Measurements from ENCODE around the gene OR5H14. TPM values are rescaled to one million over a fixed set of nuclear protein-coding genes. Genes with fewer than 3 reads are reported as not detected.

Gene OR5H14
- polyA plus RNA-seq, 1 donor from 2014 or later, result not detected

DNA sequence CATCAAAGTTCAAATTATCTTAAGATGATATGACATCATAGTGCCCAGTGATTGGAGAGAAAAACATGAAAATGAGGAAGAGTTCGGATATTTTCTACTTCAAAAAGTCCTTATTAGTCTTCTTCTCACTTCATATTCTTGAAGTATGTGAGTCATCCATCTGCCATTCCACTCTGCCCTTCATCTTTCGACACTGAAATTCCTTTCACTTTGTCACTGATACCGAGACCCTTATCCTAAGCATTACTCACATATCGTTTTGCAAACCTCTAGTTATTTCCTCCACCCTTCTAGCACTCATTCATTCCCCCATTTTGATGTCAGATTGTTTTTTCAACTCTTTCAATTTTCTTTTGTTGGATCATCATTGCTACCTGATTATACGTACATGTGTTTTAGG, 4.0 kb downstream of the OR5H14 start:
- Histone ChIP-seq H3K9ac (ENCODE audit: low read length) (no peak overlapping the region), H3K27me3 (ENCODE audit: insufficient read depth, low read depth, low read length) (no peaks in the 10 kb centered on the region), H3K9me2 (ENCODE audit: insufficient read depth, low read length) (no peaks in the 10 kb centered on the region), H3K27ac (ENCODE audit: low read length) (no peak overlapping the region), H2AFZ (ENCODE audit: low read depth, low read length) (no peak overlapping the region), H3K36me3 (ENCODE audit: insufficient read depth, low read length) (no peaks in the 10 kb centered on the region), H3K9me3 (ENCODE audit: low read length) (no peaks in the 10 kb centered on the region), H3K4me3 (ENCODE audit: low read length) (no peak overlapping the region), H3F3A (ENCODE audit: insufficient read depth, low read length, poor library complexity, severe bottlenecking) (no peaks in the 10 kb centered on the region), H4K20me1 (ENCODE audit: insufficient read depth) (no peaks in the 10 kb centered on the region), H3K4me2 (ENCODE audit: low read length) (no peak overlapping the region), H3K79me2 (replicated peaks; ENCODE audit: insufficient read depth, low read length) (no peaks in the 10 kb centered on the region)
- TF ChIP-seq POLR2AphosphoS5 (IDR thresholded peaks at IDR 0.05), result no peak
- TF ChIP-seq, protein P1, sequence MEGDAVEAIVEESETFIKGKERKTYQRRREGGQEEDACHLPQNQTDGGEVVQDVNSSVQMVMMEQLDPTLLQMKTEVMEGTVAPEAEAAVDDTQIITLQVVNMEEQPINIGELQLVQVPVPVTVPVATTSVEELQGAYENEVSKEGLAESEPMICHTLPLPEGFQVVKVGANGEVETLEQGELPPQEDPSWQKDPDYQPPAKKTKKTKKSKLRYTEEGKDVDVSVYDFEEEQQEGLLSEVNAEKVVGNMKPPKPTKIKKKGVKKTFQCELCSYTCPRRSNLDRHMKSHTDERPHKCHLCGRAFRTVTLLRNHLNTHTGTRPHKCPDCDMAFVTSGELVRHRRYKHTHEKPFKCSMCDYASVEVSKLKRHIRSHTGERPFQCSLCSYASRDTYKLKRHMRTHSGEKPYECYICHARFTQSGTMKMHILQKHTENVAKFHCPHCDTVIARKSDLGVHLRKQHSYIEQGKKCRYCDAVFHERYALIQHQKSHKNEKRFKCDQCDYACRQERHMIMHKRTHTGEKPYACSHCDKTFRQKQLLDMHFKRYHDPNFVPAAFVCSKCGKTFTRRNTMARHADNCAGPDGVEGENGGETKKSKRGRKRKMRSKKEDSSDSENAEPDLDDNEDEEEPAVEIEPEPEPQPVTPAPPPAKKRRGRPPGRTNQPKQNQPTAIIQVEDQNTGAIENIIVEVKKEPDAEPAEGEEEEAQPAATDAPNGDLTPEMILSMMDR (IDR thresholded peaks at IDR 0.05; ENCODE audit: poor library complexity, severe bottlenecking), result no peak
- no peak for TF ChIP-seq RAD21 (conservative IDR thresholded peaks at IDR 0.05)
- no peak for TF ChIP-seq MXI1 (conservative IDR thresholded peaks at IDR 0.05; ENCODE audit: poor library complexity, severe bottlenecking)
- no peak for TF ChIP-seq EZH2 (IDR thresholded peaks at IDR 0.05; ENCODE audit: borderline replicate concordance, insufficient read depth, low read length, poor library complexity, severe bottlenecking)
- no peak for TF ChIP-seq TAF1 (IDR thresholded peaks at IDR 0.05; ENCODE audit: low read depth)
- no peak for TF ChIP-seq REST (IDR thresholded peaks at IDR 0.05; ENCODE audit: borderline replicate concordance)
- TF ChIP-seq SMC3 (conservative IDR thresholded peaks at IDR 0.05; ENCODE audit: poor library complexity), result no peak
- no peak for TF ChIP-seq EP300 (conservative IDR thresholded peaks at IDR 0.05; ENCODE audit: poor library complexity, severe bottlenecking)

GRCh38 chr3:98166396-98166795, 19.1 kb downstream of the OR5H14 start, which contains the start of gene OR5H15:
OR5H15 (plus strand) TSS chr3:98166696; CDS start chr3:98168700, 2,004 bp downstream.
- H3F3A ChIP-seq (ENCODE audit: insufficient read depth, low read length, poor library complexity, severe bottlenecking), result no peaks in the 10 kb centered on the region
- H3K9me2 ChIP-seq (ENCODE audit: insufficient read depth, low read length), result no peaks in the 10 kb centered on the region
- H3K27me3 ChIP-seq (ENCODE audit: insufficient read depth, low read depth, low read length), result no peaks in the 10 kb centered on the region
- H4K20me1 ChIP-seq (ENCODE audit: insufficient read depth), result no peaks in the 10 kb centered on the region
- no peak within 1 kb of the TSS for H3K9ac ChIP-seq (ENCODE audit: low read length)
- no peaks in the 10 kb centered on the region for H3K79me2 ChIP-seq (replicated peaks; ENCODE audit: insufficient read depth, low read length)
- H3K4me2 ChIP-seq (ENCODE audit: low read length), result no peak within 1 kb of the TSS
- H3K4me3 ChIP-seq (ENCODE audit: low read length), result no peak within 1 kb of the TSS
- H3K27ac ChIP-seq (ENCODE audit: low read length), result no peak within 1 kb of the TSS
- no peak within 1 kb of the TSS for H2AFZ ChIP-seq (ENCODE audit: low read depth, low read length)
- TF ChIP-seq MXI1 (conservative IDR thresholded peaks at IDR 0.05; ENCODE audit: poor library complexity, severe bottlenecking), result no peak
- TF ChIP-seq RAD21 (conservative IDR thresholded peaks at IDR 0.05), result no peak
- TF ChIP-seq EP300 (conservative IDR thresholded peaks at IDR 0.05; ENCODE audit: poor library complexity, severe bottlenecking), result no peak
- no peak for TF ChIP-seq REST (IDR thresholded peaks at IDR 0.05; ENCODE audit: borderline replicate concordance)
- TF ChIP-seq POLR2AphosphoS5 (IDR thresholded peaks at IDR 0.05), result no peak
- TF ChIP-seq, protein P1 (IDR thresholded peaks at IDR 0.05; ENCODE audit: poor library complexity, severe bottlenecking), result no peak
- TF ChIP-seq EZH2 (IDR thresholded peaks at IDR 0.05; ENCODE audit: borderline replicate concordance, insufficient read depth, low read length, poor library complexity, severe bottlenecking), result no peak
- no peak for TF ChIP-seq TAF1 (IDR thresholded peaks at IDR 0.05; ENCODE audit: low read depth)
- no peak for TF ChIP-seq SMC3 (conservative IDR thresholded peaks at IDR 0.05; ENCODE audit: poor library complexity)
- no peaks in the 10 kb centered on the region for H3K36me3 ChIP-seq (ENCODE audit: insufficient read depth, low read length)
- no peaks in the 10 kb centered on the region for H3K9me3 ChIP-seq (ENCODE audit: low read length)
